AG09319 (cell line): ENCODE measurements around the gene TINCR.

Experiments used
- DNase-seq: peaks from one replicate; pipeline ENCODE4 v3.0.0-alpha.2; 2010; ENCODE audit warnings: low read depth; ENCODE audit errors: extremely low read depth
- TF ChIP-seq, protein P1 (sequence below): IDR thresholded peaks from 2 replicates; pipeline ENCODE4 v1.5.1; 2011; ENCODE audit warnings: low read depth, mild to moderate bottlenecking, inconsistent platforms, low read length, moderate library complexity

TINCR gene

DNA sequence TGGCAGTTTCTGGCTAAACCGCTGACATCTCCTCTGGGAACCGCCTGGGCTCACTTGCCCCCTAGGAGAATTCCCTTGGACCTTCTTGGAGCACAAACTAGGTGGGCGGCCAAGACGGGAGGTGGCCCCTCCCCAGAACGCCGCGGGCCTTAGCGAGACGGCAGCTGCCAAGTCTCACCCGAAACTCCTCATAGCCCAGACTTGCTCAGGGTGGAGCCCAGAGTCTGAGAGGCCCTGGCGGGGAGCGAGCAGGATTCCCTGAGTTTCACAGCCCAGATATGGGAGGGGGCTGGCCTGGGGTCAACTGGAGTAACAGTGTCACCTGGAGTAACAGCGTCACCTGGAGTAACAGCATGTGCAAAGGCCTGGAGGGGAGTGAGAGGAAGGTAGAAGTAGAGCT lies 10.1 kb downstream of the TINCR start:
- DNase-seq, result no peak
- TF ChIP-seq, protein P1, sequence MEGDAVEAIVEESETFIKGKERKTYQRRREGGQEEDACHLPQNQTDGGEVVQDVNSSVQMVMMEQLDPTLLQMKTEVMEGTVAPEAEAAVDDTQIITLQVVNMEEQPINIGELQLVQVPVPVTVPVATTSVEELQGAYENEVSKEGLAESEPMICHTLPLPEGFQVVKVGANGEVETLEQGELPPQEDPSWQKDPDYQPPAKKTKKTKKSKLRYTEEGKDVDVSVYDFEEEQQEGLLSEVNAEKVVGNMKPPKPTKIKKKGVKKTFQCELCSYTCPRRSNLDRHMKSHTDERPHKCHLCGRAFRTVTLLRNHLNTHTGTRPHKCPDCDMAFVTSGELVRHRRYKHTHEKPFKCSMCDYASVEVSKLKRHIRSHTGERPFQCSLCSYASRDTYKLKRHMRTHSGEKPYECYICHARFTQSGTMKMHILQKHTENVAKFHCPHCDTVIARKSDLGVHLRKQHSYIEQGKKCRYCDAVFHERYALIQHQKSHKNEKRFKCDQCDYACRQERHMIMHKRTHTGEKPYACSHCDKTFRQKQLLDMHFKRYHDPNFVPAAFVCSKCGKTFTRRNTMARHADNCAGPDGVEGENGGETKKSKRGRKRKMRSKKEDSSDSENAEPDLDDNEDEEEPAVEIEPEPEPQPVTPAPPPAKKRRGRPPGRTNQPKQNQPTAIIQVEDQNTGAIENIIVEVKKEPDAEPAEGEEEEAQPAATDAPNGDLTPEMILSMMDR, result no peak

DNA sequence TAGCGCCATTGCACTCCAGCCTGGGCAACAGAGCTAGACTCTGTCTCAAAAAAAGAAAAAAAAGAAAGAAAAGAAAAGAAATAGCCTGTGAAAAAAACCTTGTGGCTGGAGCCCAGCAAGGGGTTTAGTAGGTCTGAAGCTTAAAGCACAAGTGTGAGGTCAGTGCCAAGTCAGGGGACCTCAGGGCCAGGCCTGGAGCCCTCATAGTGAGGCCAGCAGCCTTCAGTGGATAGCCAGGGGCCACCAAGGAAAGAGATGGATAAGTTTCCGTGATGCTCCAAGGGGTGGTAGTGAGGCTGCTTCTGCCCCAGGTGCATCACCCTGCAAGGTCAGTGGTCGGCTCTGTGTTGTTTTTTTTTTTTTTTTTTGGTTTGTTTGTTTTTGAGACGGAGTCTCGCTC lies 12.9 kb downstream of the TINCR start:
- TF ChIP-seq, protein P1, result no peak
- DNase-seq, result no peak

DNA sequence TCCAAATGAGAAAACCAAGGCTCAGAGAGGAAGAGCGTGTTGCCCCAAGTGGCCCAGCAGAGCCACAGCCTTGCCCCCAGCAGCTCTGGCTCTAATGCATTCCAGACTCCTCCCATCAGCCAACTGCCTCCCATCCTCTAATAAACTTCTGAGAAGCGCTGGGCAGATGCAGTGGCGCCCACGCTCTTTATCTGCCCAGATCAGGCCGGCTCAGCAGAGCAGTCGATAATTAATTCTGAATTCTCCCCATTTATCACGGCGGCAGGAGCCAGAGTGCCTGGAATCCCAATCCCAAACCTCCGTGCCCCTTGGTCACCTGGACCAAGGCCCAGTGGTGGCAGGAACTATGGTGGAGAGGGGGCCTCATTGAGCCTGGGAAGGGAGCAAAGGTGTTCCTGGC lies 13.9 kb downstream of the TINCR start:
- no peak for DNase-seq
- TF ChIP-seq, protein P1, result no peak

DNA sequence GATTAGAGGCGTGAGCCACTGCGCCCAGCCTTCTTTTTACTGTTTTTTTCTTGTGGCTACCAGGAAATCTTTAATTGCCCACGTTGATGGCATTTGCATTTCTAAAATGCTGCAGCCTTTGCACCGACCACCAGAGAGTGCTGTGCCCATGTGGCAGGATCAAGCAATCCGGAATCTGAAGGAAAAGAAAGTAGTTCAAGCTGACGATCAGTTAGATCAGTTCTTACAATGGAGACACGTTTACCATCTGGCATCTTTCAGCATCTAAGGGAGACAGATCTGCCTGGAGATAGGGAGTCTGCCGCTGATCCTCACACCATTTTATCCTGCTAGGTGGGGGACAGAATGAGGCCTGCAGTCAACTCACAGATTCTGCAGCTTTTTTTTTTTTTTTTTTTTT lies 19.9 kb downstream of the TINCR start:
- DNase-seq, result no peak
- TF ChIP-seq, protein P1, result peak; percentile 61

DNA sequence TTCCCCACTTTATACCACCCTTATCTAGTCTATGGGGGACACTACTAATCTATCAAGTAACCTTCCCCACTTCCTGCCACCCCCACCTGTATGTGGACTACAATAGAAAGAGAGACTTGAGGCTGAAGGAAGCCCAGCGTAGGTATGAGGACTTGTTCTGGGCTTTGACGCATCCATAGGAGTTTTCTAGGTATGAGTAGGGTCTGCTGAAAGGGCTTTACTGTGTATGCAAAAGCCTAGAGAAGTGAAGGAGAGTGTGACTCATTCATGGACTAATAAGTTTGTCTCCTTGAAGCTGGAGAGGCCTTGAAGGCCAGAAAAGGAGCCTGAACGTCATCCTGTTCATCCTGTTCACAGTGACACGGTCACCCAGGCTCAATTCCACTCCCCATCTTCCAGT lies 21.8 kb downstream of the TINCR start:
- DNase-seq, result no peak
- TF ChIP-seq, protein P1, result no peak

DNA sequence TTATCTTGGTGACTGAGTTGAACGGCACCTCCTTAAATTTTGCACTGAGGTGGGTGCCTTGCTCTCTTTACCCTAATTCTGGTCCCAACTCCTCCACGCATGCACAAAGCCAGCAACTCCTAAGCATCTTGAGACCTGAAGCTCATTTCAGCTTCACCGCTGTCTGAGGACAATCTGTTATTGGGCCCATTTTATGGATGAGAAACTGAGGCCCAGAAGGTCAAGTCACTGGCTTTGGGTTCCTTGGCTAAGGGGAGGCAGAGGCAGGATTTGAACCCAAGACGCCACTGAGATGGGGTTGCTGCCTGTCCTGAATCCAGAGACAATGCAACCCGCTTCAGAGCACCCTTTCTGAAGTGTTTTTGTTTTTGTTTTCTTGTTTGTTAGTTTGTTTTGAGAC lies 22.7 kb downstream of the TINCR start:
- TF ChIP-seq, protein P1, result no peak
- no peak for DNase-seq

DNA sequence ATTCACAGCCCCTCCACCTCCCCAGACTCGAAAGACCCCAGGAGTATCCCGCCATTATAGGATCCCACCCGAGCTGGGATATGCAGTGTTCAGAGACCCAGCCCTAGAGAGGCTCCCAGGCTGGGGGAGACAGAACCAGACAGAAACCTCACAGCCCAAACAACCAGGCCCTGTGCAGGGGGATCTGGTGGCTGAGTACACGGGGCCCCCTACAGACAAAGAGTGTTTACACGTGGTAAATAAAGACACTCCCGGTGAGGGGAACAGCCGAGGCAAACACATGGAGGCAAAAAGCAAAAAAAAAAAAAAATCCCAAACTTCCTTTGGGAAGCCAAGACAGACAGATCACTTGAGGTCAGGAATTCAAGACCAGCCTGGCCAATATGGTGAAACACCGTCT lies 25.1 kb downstream of the TINCR start:
- TF ChIP-seq, protein P1, result no peak
- DNase-seq, result no peak
